Activated CD4-positive, alpha-beta T cell treated with anti-CD3 and anti-CD28 coated beads, Interleukin-2, amount 10 ng/mL, durations not matched to agents 7 days and 5 days (primary cell): Measurements from ENCODE around the gene PTPRG. TPM values are rescaled to one million over a fixed set of nuclear protein-coding genes. Genes with fewer than 3 reads are reported as not detected.

Source experiments
- CTCF ChIA-PET: fragments of 350-600 bp; sonication (Branson Sonifier 250); formaldehyde crosslinking; loops from one replicate; lab custom pipeline; 2021; ENCODE audit warnings: antibody characterized with exemption; lab: Charles Lee
- POLR2A ChIA-PET: fragments of 350-600 bp; sonication (Branson Sonifier 250); formaldehyde crosslinking; loops from one replicate; lab custom pipeline; 2021; ENCODE audit warnings: antibody characterized with exemption; lab: Charles Lee
- DNase-seq: peaks from one replicate; pipeline ENCODE4 v3.0.0-alpha.2; 2020
- H3K27ac Mint-ChIP-seq: one replicate; pipeline ENCODE4 v1.8.0; 2021; ENCODE audit warnings: mild to moderate bottlenecking, moderate library complexity, mixed read lengths
- H3K27me3 Mint-ChIP-seq: one replicate; pipeline ENCODE4 v1.8.0; 2021; ENCODE audit warnings: mixed read lengths
- H3K36me3 Mint-ChIP-seq: one replicate; pipeline ENCODE4 v1.8.0; 2021; ENCODE audit warnings: low read depth, mixed read lengths
- H3K4me1 Mint-ChIP-seq: one replicate; pipeline ENCODE4 v1.8.0; 2021; ENCODE audit warnings: mixed read lengths
- H3K4me3 Mint-ChIP-seq: one replicate; pipeline ENCODE4 v1.8.0; 2021; ENCODE audit warnings: mild to moderate bottlenecking, moderate library complexity, mixed read lengths
- H3K9me3 Mint-ChIP-seq: one replicate; pipeline ENCODE4 v1.8.0; 2021; ENCODE audit warnings: mixed read lengths
- total RNA-seq, 2 experiments: library from RNA; stranded (reverse); gene quantifications; one replicate each; pipeline ENCODE4 v1.2.3, GENCODE V29; 2021

The PTPRG gene
- total RNA-seq, 2 experiments from 2014 or later = not detected

GRCh38 chr3:61945657-61946056 lies 384.3 kb downstream of the PTPRG start:
- no peak overlapping the region for H3K27ac Mint-ChIP-seq
- H3K9me3 Mint-ChIP-seq = no peaks in the 10 kb centered on the region
- H3K27me3 Mint-ChIP-seq = no peaks in the 10 kb centered on the region
- H3K36me3 Mint-ChIP-seq = no peaks in the 10 kb centered on the region
- H3K4me3 Mint-ChIP-seq = no peak overlapping the region
- no peaks in the 10 kb centered on the region for H3K4me1 Mint-ChIP-seq
- DNase-seq = no peak
- ChIA-PET POLR2A (no interaction called here), CTCF (interaction anchor here (0.6 kb wide), 2 partner anchors 90 to 393 kb away, joined by 3 to 4 read pairs; no protein-coding TSS in a partner anchor)

- no peaks in the 10 kb centered on the region for H3K36me3 Mint-ChIP-seq
- no peak overlapping the region for H3K4me3 Mint-ChIP-seq
- no peak for DNase-seq
- H3K27me3 Mint-ChIP-seq = no peaks in the 10 kb centered on the region
- H3K4me1 Mint-ChIP-seq = no peaks in the 10 kb centered on the region
- H3K27ac Mint-ChIP-seq = no peak overlapping the region
- no peaks in the 10 kb centered on the region for H3K9me3 Mint-ChIP-seq
- ChIA-PET CTCF (no interaction called here), POLR2A (no interaction called here)
Observed at GRCh38 chr3:61946570-61947324, 385.4 kb downstream of the PTPRG start.

GRCh38 chr3:61947456-61947855 lies 386.1 kb downstream of the PTPRG start:
- Mint-ChIP-seq H3K27ac (no peak overlapping the region), H3K27me3 (no peaks in the 10 kb centered on the region), H3K4me1 (no peaks in the 10 kb centered on the region), H3K4me3 (no peak overlapping the region), H3K9me3 (no peaks in the 10 kb centered on the region), H3K36me3 (no peaks in the 10 kb centered on the region)
- ChIA-PET POLR2A (no interaction called here), CTCF (no interaction called here)
- DNase-seq = no peak

GRCh38 chr3:61948699-61949305 lies 387.4 kb downstream of the PTPRG start:
- DNase-seq = no peak
- Mint-ChIP-seq H3K36me3 (no peaks in the 10 kb centered on the region), H3K27ac (no peak overlapping the region), H3K27me3 (no peaks in the 10 kb centered on the region), H3K4me3 (no peak overlapping the region), H3K9me3 (no peaks in the 10 kb centered on the region), H3K4me1 (no peaks in the 10 kb centered on the region)
- ChIA-PET CTCF (interaction anchor here (0.6 kb wide), 1 partner anchor 172 kb away, joined by 3 read pairs; no protein-coding TSS in a partner anchor), POLR2A (no interaction called here)

- DNase-seq = no peak
- no peak overlapping the region for H3K4me3 Mint-ChIP-seq
- no peaks in the 10 kb centered on the region for H3K4me1 Mint-ChIP-seq
- H3K36me3 Mint-ChIP-seq = no peaks in the 10 kb centered on the region
- ChIA-PET POLR2A (no interaction called here), CTCF (no interaction called here)
- no peak overlapping the region for H3K27ac Mint-ChIP-seq
- no peaks in the 10 kb centered on the region for H3K27me3 Mint-ChIP-seq
- H3K9me3 Mint-ChIP-seq = no peaks in the 10 kb centered on the region
Observed at GRCh38 chr3:61954097-61954540, 392.7 kb downstream of the PTPRG start.

- no peaks in the 10 kb centered on the region for H3K9me3 Mint-ChIP-seq
- no peak for DNase-seq
- H3K4me1 Mint-ChIP-seq = no peaks in the 10 kb centered on the region
- no peak overlapping the region for H3K4me3 Mint-ChIP-seq
- no peaks in the 10 kb centered on the region for H3K27me3 Mint-ChIP-seq
- ChIA-PET CTCF (no interaction called here), POLR2A (no interaction called here)
- H3K36me3 Mint-ChIP-seq = no peaks in the 10 kb centered on the region
- H3K27ac Mint-ChIP-seq = no peak overlapping the region
Observed at GRCh38 chr3:61955483-61955882, 394.1 kb downstream of the PTPRG start.

GRCh38 chr3:61956236-61956635 lies 394.9 kb downstream of the PTPRG start:
- no peak for DNase-seq
- ChIA-PET POLR2A (no interaction called here), CTCF (no interaction called here)
- Mint-ChIP-seq H3K9me3 (no peaks in the 10 kb centered on the region), H3K27ac (no peak overlapping the region), H3K4me3 (no peak overlapping the region), H3K36me3 (no peaks in the 10 kb centered on the region), H3K27me3 (no peaks in the 10 kb centered on the region), H3K4me1 (no peaks in the 10 kb centered on the region)

GRCh38 chr3:61957259-61957658 lies 395.9 kb downstream of the PTPRG start:
- ChIA-PET CTCF (no interaction called here), POLR2A (no interaction called here)
- Mint-ChIP-seq H3K4me3 (no peak overlapping the region), H3K9me3 (no peaks in the 10 kb centered on the region), H3K4me1 (no peaks in the 10 kb centered on the region), H3K27me3 (no peaks in the 10 kb centered on the region), H3K27ac (no peak overlapping the region), H3K36me3 (no peaks in the 10 kb centered on the region)
- DNase-seq = no peak

- no peaks in the 10 kb centered on the region for H3K27me3 Mint-ChIP-seq
- no peak overlapping the region for H3K4me3 Mint-ChIP-seq
- no peak for DNase-seq
- ChIA-PET POLR2A (no interaction called here), CTCF (no interaction called here)
- H3K9me3 Mint-ChIP-seq = no peaks in the 10 kb centered on the region
- H3K27ac Mint-ChIP-seq = no peak overlapping the region
- no peaks in the 10 kb centered on the region for H3K36me3 Mint-ChIP-seq
- H3K4me1 Mint-ChIP-seq = no peaks in the 10 kb centered on the region
Observed at GRCh38 chr3:61960976-61961375, 399.6 kb downstream of the PTPRG start.

GRCh38 chr3:61961900-61962299 lies 400.5 kb downstream of the PTPRG start:
- Mint-ChIP-seq H3K27ac (no peak overlapping the region), H3K36me3 (no peaks in the 10 kb centered on the region), H3K27me3 (no peaks in the 10 kb centered on the region), H3K9me3 (no peaks in the 10 kb centered on the region), H3K4me3 (no peak overlapping the region), H3K4me1 (no peaks in the 10 kb centered on the region)
- ChIA-PET POLR2A (no interaction called here), CTCF (no interaction called here)
- DNase-seq = no peak

- H3K27me3 Mint-ChIP-seq = no peaks in the 10 kb centered on the region
- H3K4me3 Mint-ChIP-seq = no peak overlapping the region
- ChIA-PET POLR2A (no interaction called here), CTCF (no interaction called here)
- no peak overlapping the region for H3K27ac Mint-ChIP-seq
- H3K9me3 Mint-ChIP-seq = no peaks in the 10 kb centered on the region
- H3K4me1 Mint-ChIP-seq = no peaks in the 10 kb centered on the region
- DNase-seq = no peak
- H3K36me3 Mint-ChIP-seq = no peaks in the 10 kb centered on the region
Observed at GRCh38 chr3:61964566-61964965, 403.2 kb downstream of the PTPRG start.

GRCh38 chr3:61965770-61966131 lies 404.4 kb downstream of the PTPRG start:
- no peaks in the 10 kb centered on the region for H3K27me3 Mint-ChIP-seq
- no peaks in the 10 kb centered on the region for H3K36me3 Mint-ChIP-seq
- DNase-seq = no peak
- no peaks in the 10 kb centered on the region for H3K9me3 Mint-ChIP-seq
- no peak overlapping the region for H3K27ac Mint-ChIP-seq
- POLR2A ChIA-PET = no interaction called here
- CTCF ChIA-PET = interaction anchor here (0.6 kb wide), 1 partner anchor 199 kb away, joined by 3 read pairs; no protein-coding TSS in a partner anchor
- H3K4me3 Mint-ChIP-seq = no peak overlapping the region
- no peaks in the 10 kb centered on the region for H3K4me1 Mint-ChIP-seq

- Mint-ChIP-seq H3K4me1 (no peaks in the 10 kb centered on the region), H3K27ac (no peak overlapping the region)
- POLR2A ChIA-PET = no interaction called here
Observed at GRCh38 chr3:61966200-61966599, 404.8 kb downstream of the PTPRG start.

More at GRCh38 chr3:61966200-61966599, 404.8 kb downstream of the PTPRG start:
- DNase-seq = no peak
- no peaks in the 10 kb centered on the region for H3K36me3 Mint-ChIP-seq
- no peak overlapping the region for H3K4me3 Mint-ChIP-seq
- CTCF ChIA-PET = no interaction called here
- no peaks in the 10 kb centered on the region for H3K27me3 Mint-ChIP-seq
- H3K9me3 Mint-ChIP-seq = no peaks in the 10 kb centered on the region
